Measurements from ENCODE around the gene HPS3.

DNA sequence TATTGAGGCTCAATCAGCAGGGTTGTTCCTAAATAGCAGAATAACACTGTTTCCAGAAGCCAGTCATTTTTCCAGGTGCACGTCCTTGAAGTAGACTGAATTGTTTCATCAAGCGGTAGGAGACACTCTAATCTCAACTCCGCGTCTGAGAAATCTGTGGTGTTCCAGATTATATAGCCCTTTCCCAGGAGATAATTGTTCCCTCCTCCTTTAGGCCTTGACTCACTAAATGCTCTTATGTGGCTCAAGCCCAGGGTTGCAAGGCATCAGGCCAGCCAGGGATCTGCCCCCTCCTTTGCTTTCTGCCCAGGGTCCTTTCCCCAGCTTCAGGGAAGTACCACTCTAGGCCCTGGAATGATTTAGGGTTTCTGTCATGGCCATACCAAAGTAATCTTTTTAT is 37.5 kb upstream of the HPS3 start:
- no peak for TF ChIP-seq POLR2A (IDR thresholded peaks at IDR 0.05; ENCODE audit: low read length)
- no peak for TF ChIP-seq GATA1 (IDR thresholded peaks at IDR 0.05; ENCODE audit: low read depth, low read length)

Data from erythroblast (primary cell).